Hematopoietic multipotent progenitor cell (in vitro differentiated cells): ENCODE measurements around the gene TMEM267. TPM values are rescaled to one million over a fixed set of nuclear protein-coding genes. Genes with fewer than 3 reads are reported as not detected.
"Not testable (repeated sequence)": the region's sequence is repeated elsewhere in the genome, so short reads cannot be mapped to it uniquely, and the experiment has no call there.

Experiments used
- DNase-seq, 3 donors: peaks; one replicate each; pipeline ENCODE4 v3.0.0-alpha.2; 2011 to 2015; ENCODE audit warnings: low read depth in 2 of 3, low spot score in 2 of 3
- total RNA-seq: library from RNA; depleted of rRNA; stranded (reverse); fragments of >200 nt; gene quantifications from one replicate; pipeline ENCODE4 v1.2.3, GENCODE V29; 2012

The TMEM267 gene
- total RNA-seq, 1 donor = 4.3 TPM

DNA sequence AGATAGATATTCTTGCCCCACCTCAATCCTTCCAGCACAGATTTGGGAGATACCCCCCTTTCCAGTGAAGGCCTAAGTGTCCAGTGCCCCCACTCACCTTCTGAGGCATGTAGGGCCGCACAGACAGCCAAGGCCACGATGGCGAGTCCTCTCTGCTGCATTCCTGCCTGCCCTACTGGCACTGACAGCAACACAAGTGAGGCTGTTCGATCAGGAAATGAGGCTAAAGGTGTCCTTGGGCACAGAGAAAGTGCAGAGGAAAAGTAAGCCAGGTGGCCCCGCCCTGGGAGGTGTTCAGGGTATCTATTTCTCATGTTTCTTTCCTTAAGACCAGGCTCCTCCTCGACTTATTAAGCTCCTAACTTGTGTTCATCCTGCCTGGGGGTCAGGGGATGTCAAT is 71.5 kb downstream of the TMEM267 start, which contains the start of gene CCL28:
Gene CCL28 (minus strand): TSS at position 236 of the 400 bp plus-strand sequence. CDS start 75 bp downstream, at position 161.
- DNase-seq = no peak

GRCh38 chr5:43411495-43411894 is 72.2 kb downstream of the TMEM267 start:
- DNase-seq = no peak

GRCh38 chr5:43410414-43410813 is 73.3 kb downstream of the TMEM267 start:
- DNase-seq = no peak

DNA sequence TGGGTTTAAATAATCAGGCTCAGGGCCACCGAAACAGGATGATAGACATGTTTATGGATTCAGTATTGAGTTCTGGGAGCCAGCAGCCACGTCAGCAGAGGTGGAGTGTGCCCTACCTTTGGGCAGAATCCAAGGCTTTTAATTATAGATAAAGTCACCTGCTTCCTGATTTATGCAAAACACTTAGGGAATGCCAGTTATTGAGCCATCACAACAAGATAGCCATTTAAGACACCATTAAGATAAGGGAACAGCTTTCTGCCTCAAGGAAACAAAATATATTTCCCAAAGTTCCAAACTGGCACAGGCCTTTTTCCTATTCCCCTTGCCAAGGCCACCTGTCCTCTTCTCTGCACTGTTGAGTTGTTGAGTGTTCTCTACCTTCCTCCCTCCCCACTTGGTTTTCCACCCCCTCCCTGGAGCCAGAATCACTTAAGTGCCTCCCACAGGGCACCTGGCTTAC is 73.8 kb downstream of the TMEM267 start:
- no peak for DNase-seq

GRCh38 chr5:43402524-43403066 is 81.1 kb downstream of the TMEM267 start:
- not testable (repeated sequence) for DNase-seq

DNA sequence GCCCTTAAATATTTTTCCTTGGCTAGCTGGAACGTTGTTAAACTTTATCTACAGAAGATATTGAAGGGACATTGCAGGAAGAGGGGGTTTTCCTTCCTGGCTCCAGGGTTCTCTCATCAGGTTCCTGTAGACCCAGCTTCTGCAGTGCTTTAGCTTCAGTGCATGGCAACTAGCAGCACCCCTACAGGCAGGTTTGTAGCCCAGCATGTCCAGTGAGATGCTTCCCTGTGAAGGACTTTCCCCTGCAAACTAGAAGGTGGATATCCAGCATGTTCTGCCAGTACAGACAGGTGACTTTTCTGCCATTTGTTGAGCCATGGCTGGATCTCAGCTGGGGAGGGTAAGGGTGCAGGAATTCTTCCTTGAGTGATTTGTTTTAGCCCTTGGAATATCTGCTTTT is 81.8 kb downstream of the TMEM267 start:
- no peak for DNase-seq

DNA sequence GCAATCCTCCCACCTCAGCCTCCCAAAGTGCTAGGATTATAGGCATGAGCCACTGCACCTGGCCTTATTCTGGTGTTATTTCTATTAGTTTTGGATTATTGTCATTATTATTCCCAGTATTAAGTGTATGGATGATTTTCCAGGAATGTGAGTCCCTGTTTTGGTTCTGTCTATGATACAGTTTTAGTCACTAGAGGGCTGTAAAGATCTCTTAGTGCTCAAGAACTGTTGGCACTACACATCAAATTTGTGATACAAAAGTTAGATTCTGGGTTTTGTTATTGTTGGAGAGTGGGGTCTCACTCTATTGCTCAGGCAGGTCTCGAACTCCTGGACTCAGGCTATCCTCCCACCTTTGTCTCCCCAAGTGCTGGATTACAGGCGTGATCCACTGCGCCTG is 83.6 kb downstream of the TMEM267 start:
- no peak for DNase-seq

GRCh38 chr5:43396762-43397304 is 86.8 kb downstream of the TMEM267 start:
- peak; percentile 41 to 73 (median 62) for DNase-seq

Other genes starting within 250 kb of the TMEM267 start
- 25.3 TPM for gene HMGCS1, start 170.5 kb downstream of the TMEM267 start, total RNA-seq
- gene CCL28, start 71.5 kb downstream of the TMEM267 start, total RNA-seq = 8.9 TPM
- gene C5orf34, start 31.3 kb upstream of the TMEM267 start, total RNA-seq = 1.6 TPM
- 40.4 TPM for gene PAIP1, start 73.2 kb upstream of the TMEM267 start, total RNA-seq
- 69.7 TPM for gene NNT, start 119.3 kb upstream of the TMEM267 start, total RNA-seq